ENCODE measurements around the gene PTPRD. TPM values are rescaled to one million over a fixed set of nuclear protein-coding genes. Genes with fewer than 3 reads are reported as not detected.

Gene PTPRD
- total RNA-seq, 1 experiment from 2014 or later: 69.6 TPM

GRCh38 chr9:10387282-10387681 is 225.5 kb downstream of the PTPRD start:
- H3K4me1 Mint-ChIP-seq: peaks cover 15% of the 10 kb centered on the region
- no peaks in the 10 kb centered on the region for H3K27me3 Mint-ChIP-seq (ENCODE audit: low read depth)
- no peak overlapping the region for H3K4me3 Mint-ChIP-seq
- TF ChIP-seq CBFB (CRISPR knock-in tag; IDR thresholded peaks at IDR 0.05; ENCODE audit: low read depth) (no peak), IRF1 (CRISPR knock-in tag; IDR thresholded peaks at IDR 0.05) (no peak), NR3C1 (CRISPR knock-in tag; conservative IDR thresholded peaks at IDR 0.05; ENCODE audit: low read depth) (no peak)
- H3K36me3 Mint-ChIP-seq: no peaks in the 10 kb centered on the region
- CTCF ChIA-PET: interaction anchor here (0.6 kb wide), 2 partner anchors 129 to 419 kb away, joined by 3 to 6 read pairs; no protein-coding TSS in a partner anchor
- POLR2A ChIA-PET: interaction anchor here (0.6 kb wide), 1 partner anchor 220 kb away, joined by 4 read pairs; no protein-coding TSS in a partner anchor
- ATAC-seq (peak; percentile 61), DNase-seq (ENCODE audit: low spot score) (no peak)
- H3K27ac Mint-ChIP-seq: no peak overlapping the region
- no peaks in the 10 kb centered on the region for H3K9me3 Mint-ChIP-seq

GRCh38 chr9:10371824-10372223 is 241.0 kb downstream of the PTPRD start:
- CTCF ChIA-PET: no interaction called here
- DNase-seq (ENCODE audit: low spot score) (no peak), ATAC-seq (peak; percentile 60)
- POLR2A ChIA-PET: no interaction called here
- no peaks in the 10 kb centered on the region for H3K27me3 Mint-ChIP-seq (ENCODE audit: low read depth)
- H3K4me3 Mint-ChIP-seq: no peak overlapping the region
- H3K36me3 Mint-ChIP-seq: no peaks in the 10 kb centered on the region
- H3K4me1 Mint-ChIP-seq: peaks cover 13% of the 10 kb centered on the region
- no peaks in the 10 kb centered on the region for H3K9me3 Mint-ChIP-seq
- peak overlapping the region; percentile 27; the same call in 1 of the 2 replicates for H3K27ac Mint-ChIP-seq
- TF ChIP-seq MAX (CRISPR knock-in tag; IDR thresholded peaks at IDR 0.05) (no peak), E2F4 (CRISPR knock-in tag; IDR thresholded peaks at IDR 0.05; ENCODE audit: borderline replicate concordance, low read depth) (no peak), PREB (CRISPR knock-in tag; IDR thresholded peaks at IDR 0.05; ENCODE audit: borderline replicate concordance) (no peak), ZMAT4 (CRISPR knock-in tag; IDR thresholded peaks at IDR 0.05) (no peak), NFYB (CRISPR knock-in tag; conservative IDR thresholded peaks at IDR 0.05; ENCODE audit: low read depth) (no peak), E2F5 (CRISPR knock-in tag; IDR thresholded peaks at IDR 0.05) (no peak), ZNF425 (CRISPR knock-in tag; conservative IDR thresholded peaks at IDR 0.05) (no peak), ZBTB43 (CRISPR knock-in tag; IDR thresholded peaks at IDR 0.05) (no peak), AFF4 (CRISPR knock-in tag; IDR thresholded peaks at IDR 0.05; ENCODE audit: borderline replicate concordance) (no peak), ARID4B (CRISPR knock-in tag; IDR thresholded peaks at IDR 0.05; ENCODE audit: borderline replicate concordance) (no peak), PRRX2 (CRISPR knock-in tag; IDR thresholded peaks at IDR 0.05) (no peak), ERG (CRISPR knock-in tag; IDR thresholded peaks at IDR 0.05) (no peak)
